Smooth muscle cell (in vitro differentiated cells): ENCODE data around the gene KIAA0825. TPM values are rescaled to one million over a fixed set of nuclear protein-coding genes. Genes with fewer than 3 reads are reported as not detected.

Experiments used
- DNase-seq: peaks from one replicate; lab custom pipeline; 2025; ENCODE audit not compliant: unreplicated experiment; lab: John Stamatoyannopoulos, UW
- H2AFZ ChIP-seq: fragments of 200-600 bp; sonication (generic); 2 replicates; pipeline ENCODE4 v1.6.0; 2016; ENCODE audit warnings: antibody characterized with exemption, low read depth, mild to moderate bottlenecking
- H3F3A ChIP-seq: fragments of 200-600 bp; sonication (generic); 2 replicates; pipeline ENCODE4 v1.6.0; 2017; ENCODE audit warnings: antibody characterized with exemption, low read depth
- H3K27ac ChIP-seq: fragments of 200-600 bp; sonication (generic); 2 replicates; pipeline ENCODE4 v1.5.1; 2016; ENCODE audit warnings: low read depth, mild to moderate bottlenecking
- H3K27me3 ChIP-seq: fragments of 200-600 bp; sonication (generic); 2 replicates; pipeline ENCODE4 v1.6.1; 2016; ENCODE audit warnings: low read depth, mild to moderate bottlenecking
- H3K36me3 ChIP-seq: fragments of 200-600 bp; sonication (generic); 2 replicates; pipeline ENCODE4 v1.5.1; 2016; ENCODE audit warnings: low read depth
- H3K4me1 ChIP-seq: fragments of 200-600 bp; sonication (generic); 2 replicates; pipeline ENCODE4 v1.5.1; 2016; ENCODE audit warnings: low read depth
- H3K4me2 ChIP-seq: fragments of 200-600 bp; sonication (generic); 2 replicates; pipeline ENCODE4 v1.6.0; 2016; ENCODE audit warnings: mild to moderate bottlenecking
- H3K4me3 ChIP-seq: fragments of 200-600 bp; sonication (generic); 2 replicates; pipeline ENCODE4 v1.5.1; 2016; ENCODE audit warnings: mild to moderate bottlenecking
- H3K79me2 ChIP-seq: fragments of 200-600 bp; sonication (generic); 2 replicates; pipeline ENCODE4 v1.6.0; 2016; ENCODE audit warnings: low read depth, mild to moderate bottlenecking
- H3K9ac ChIP-seq: fragments of 200-600 bp; sonication (generic); 2 replicates; pipeline ENCODE4 v1.6.0; 2016; ENCODE audit warnings: low read depth
- H3K9me3 ChIP-seq: fragments of 200-600 bp; sonication (generic); replicated peaks from 2 replicates; pipeline ENCODE4 v1.5.1; 2016; ENCODE audit warnings: low read depth
- H4K20me1 ChIP-seq: fragments of 200-600 bp; sonication (generic); 2 replicates; pipeline ENCODE4 v1.6.0; 2016; ENCODE audit warnings: low read depth
- WGBS: methylation state at CpG from one replicate; pipeline ENCODE4 v1.1.7; 2016; ENCODE audit warnings: low lambda C conversion rate; 5-methylcytosine and 5-hydroxymethylcytosine counted together
- polyA plus RNA-seq: library from polyadenylated mRNA; unstranded; fragments of >200 nt; fragmentation: Nextera tagmentation; extraction: Ambion mirVana; gene quantifications from 2 replicates; pipeline ENCODE4 v1.2.1, GENCODE V29; 2016
- total RNA-seq: library from RNA; depleted of rRNA; stranded (reverse); fragments of >200 nt; gene quantifications from 2 replicates; pipeline ENCODE4 v1.2.3, GENCODE V29; 2014
- TF ChIP-seq, protein P1 (sequence below): fragments of 200-600 bp; sonication (generic); IDR thresholded peaks from 2 replicates; pipeline ENCODE4 v1.5.1; 2017; ENCODE audit warnings: borderline replicate concordance, mild to moderate bottlenecking, antibody characterized with exemption; ENCODE audit not compliant: insufficient read depth, poor library complexity, severe bottlenecking

Gene KIAA0825
- total and polyA plus RNA-seq, 2 experiments from 2014 or later = 1.3 to 3.1 TPM

DNA sequence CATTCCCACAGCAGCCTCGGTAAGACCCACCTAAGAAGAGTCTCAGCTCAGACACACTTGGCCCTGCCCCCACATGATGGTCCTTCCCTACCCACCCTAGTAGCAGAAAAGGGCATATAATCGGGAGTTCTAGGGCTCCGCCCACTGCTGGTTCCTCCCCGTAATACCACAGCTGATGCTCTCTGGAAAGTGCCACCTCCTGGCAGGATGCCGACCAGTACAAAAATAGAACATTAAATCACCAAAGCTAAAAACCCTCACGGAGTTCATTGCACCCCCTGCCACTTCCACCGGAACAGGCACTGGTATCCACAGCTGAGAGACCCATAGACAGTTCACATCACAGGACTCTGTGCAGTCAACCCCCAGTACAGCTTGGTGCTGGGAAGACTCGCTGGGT is 271.3 kb downstream of the KIAA0825 start:
- Histone ChIP-seq H3K9me3 (no peaks in the 10 kb centered on the region), H3K9ac (no peak overlapping the region), H3K36me3 (no peaks in the 10 kb centered on the region), H3K27me3 (no peaks in the 10 kb centered on the region), H3K27ac (no peak overlapping the region), H3K4me2 (no peak overlapping the region), H3K79me2 (no peaks in the 10 kb centered on the region), H3F3A (no peaks in the 10 kb centered on the region), H4K20me1 (no peaks in the 10 kb centered on the region), H3K4me3 (no peak overlapping the region), H3K4me1 (no peaks in the 10 kb centered on the region), H2AFZ (no peak overlapping the region)
- WGBS = 95% methylated on average over 8 of the region's 8 CpGs
- no peak for DNase-seq
- TF ChIP-seq, protein P1, sequence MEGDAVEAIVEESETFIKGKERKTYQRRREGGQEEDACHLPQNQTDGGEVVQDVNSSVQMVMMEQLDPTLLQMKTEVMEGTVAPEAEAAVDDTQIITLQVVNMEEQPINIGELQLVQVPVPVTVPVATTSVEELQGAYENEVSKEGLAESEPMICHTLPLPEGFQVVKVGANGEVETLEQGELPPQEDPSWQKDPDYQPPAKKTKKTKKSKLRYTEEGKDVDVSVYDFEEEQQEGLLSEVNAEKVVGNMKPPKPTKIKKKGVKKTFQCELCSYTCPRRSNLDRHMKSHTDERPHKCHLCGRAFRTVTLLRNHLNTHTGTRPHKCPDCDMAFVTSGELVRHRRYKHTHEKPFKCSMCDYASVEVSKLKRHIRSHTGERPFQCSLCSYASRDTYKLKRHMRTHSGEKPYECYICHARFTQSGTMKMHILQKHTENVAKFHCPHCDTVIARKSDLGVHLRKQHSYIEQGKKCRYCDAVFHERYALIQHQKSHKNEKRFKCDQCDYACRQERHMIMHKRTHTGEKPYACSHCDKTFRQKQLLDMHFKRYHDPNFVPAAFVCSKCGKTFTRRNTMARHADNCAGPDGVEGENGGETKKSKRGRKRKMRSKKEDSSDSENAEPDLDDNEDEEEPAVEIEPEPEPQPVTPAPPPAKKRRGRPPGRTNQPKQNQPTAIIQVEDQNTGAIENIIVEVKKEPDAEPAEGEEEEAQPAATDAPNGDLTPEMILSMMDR = no peak

DNA sequence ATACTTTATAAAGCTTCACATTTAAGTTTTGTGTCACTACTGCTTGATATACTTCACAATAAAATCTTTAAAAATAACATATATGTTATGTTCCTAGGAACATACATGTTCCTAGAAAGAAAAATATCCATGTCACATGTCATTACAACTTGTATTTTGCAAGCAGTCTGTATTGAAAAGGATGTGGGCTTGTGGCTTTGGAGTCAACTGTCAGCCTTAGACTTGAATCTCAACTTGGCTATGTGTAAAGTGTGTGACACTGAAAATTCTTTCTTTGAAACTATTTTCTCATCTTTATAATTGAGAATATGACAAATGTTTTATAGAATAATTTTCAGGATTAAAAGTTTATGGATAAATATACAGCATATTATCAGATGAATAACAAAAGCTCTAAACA is 273.1 kb downstream of the KIAA0825 start:
- TF ChIP-seq, protein P1 = no peak
- Histone ChIP-seq H3F3A (no peaks in the 10 kb centered on the region), H3K9ac (no peak overlapping the region), H3K4me3 (no peak overlapping the region), H4K20me1 (no peaks in the 10 kb centered on the region), H3K27ac (no peak overlapping the region), H2AFZ (no peak overlapping the region), H3K36me3 (no peaks in the 10 kb centered on the region), H3K79me2 (no peaks in the 10 kb centered on the region), H3K27me3 (no peaks in the 10 kb centered on the region), H3K4me2 (no peak overlapping the region), H3K4me1 (no peaks in the 10 kb centered on the region), H3K9me3 (no peaks in the 10 kb centered on the region)
- no peak for DNase-seq

DNA sequence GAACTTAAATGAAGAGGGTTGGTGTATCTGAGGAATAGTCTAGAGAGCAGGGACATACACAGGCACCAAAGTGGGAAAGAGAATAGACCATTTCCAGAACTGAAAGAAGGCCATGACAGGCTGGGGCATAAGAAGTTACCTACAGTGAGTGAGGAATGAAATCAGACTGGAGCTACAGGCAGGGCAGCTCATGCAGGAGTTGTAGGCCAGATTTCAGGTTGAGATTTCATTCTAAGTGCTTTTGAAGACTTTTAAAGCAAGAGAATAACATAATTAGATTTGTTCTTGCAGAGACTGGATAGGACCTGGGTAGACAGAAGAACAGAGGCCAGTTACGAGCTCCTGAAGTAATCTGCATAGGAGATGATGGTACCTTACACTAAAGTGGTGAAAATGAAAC is 280.8 kb downstream of the KIAA0825 start:
- H3K4me3 ChIP-seq = no peak overlapping the region
- H3K36me3 ChIP-seq = no peaks in the 10 kb centered on the region
- no peaks in the 10 kb centered on the region for H3K79me2 ChIP-seq
- TF ChIP-seq, protein P1 = no peak
- no peak overlapping the region for H3K4me2 ChIP-seq
- 71% methylated on average over 1 of the region's 1 CpG for WGBS
- no peaks in the 10 kb centered on the region for H3F3A ChIP-seq
- H4K20me1 ChIP-seq = no peaks in the 10 kb centered on the region
- no peak overlapping the region for H3K9ac ChIP-seq
- H3K4me1 ChIP-seq = no peaks in the 10 kb centered on the region
- no peak overlapping the region for H2AFZ ChIP-seq
- no peaks in the 10 kb centered on the region for H3K27me3 ChIP-seq
- H3K9me3 ChIP-seq = no peaks in the 10 kb centered on the region
- DNase-seq = no peak
- no peak overlapping the region for H3K27ac ChIP-seq

DNA sequence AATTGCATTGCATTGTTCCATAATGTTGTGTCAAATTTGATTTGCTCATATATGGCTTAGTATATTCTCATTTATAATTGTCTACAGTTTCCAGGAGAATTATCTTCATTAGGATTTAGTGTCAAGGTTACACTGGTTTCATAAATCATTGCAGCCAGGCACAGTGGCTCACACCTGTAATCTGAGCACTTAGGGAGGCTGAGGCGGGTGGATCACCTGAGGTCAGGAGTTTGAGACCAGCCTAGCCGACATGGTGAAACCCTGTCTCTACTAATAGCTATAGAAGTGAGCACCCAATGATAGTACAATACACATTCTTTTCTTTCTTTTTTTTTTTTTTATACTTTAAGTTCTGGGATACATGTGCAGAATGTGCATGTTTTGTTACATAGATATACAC is 282.5 kb downstream of the KIAA0825 start:
- Histone ChIP-seq H3K36me3 (no peaks in the 10 kb centered on the region), H3K4me2 (no peak overlapping the region), H3K27me3 (no peaks in the 10 kb centered on the region), H3K4me1 (no peaks in the 10 kb centered on the region), H3K79me2 (no peaks in the 10 kb centered on the region), H3K9me3 (no peaks in the 10 kb centered on the region), H3K27ac (no peak overlapping the region), H3F3A (no peaks in the 10 kb centered on the region), H2AFZ (no peak overlapping the region), H3K9ac (no peak overlapping the region), H3K4me3 (no peak overlapping the region), H4K20me1 (no peaks in the 10 kb centered on the region)
- WGBS = 98% methylated on average over 2 of the region's 2 CpGs
- DNase-seq = no peak
- TF ChIP-seq, protein P1 = no peak
